HCT116 (cell line): ENCODE data around the gene DLK1. TPM values are rescaled to one million over a fixed set of nuclear protein-coding genes. Genes with fewer than 3 reads are reported as not detected.

Source experiments
- ATAC-seq: fragments of 200-7000 bp; cut with Tn5 transposase; 2 replicates; pipeline ENCODE4 v1.9.1; 2020; ENCODE audit warnings: mild to moderate bottlenecking, moderate library complexity
- BruUV-seq: library from RNA; stranded (reverse); fragments of 400-500 nt; replicated peaks from 2 replicates; lab custom pipeline; 2021; lab: Mats Ljungman, UMichigan
- CTCF ChIA-PET: fragments of 300-600 bp; sonication (Branson Sonifier 250); formaldehyde crosslinking; loops from one replicate; lab custom pipeline; 2021; ENCODE audit warnings: antibody characterized with exemption; lab: Charles Lee
- POLR2A ChIA-PET: fragments of 300-600, 350-600 bp; sonication (Branson Sonifier 250); formaldehyde crosslinking; loops from one replicate; lab custom pipeline; 2021; ENCODE audit warnings: antibody characterized with exemption; lab: Charles Lee
- RAD21 ChIA-PET, 2 experiments: fragments of 300-600 bp; sonication (Branson Sonifier 250); formaldehyde crosslinking; loops; one replicate each; lab custom pipeline; 2023; ENCODE audit warnings: low total read pairs in 2 of 2; ENCODE audit not compliant: uncharacterized antibody in 2 of 2, unreplicated experiment in 2 of 2, low non-redundant PET in 1 of 2; lab: Charles Lee
- DNase-seq: peaks from one replicate; pipeline ENCODE4 v3.0.0-alpha.2; 2010; ENCODE audit warnings: low read depth, low spot score
- H2AFZ ChIP-seq: fragments of 200-600 bp; shearing (Covaris generic), sonication (generic); 2 replicates; pipeline ENCODE4 v1.6.1; 2017; ENCODE audit warnings: low read depth, mixed run types, mixed read lengths, antibody characterized with exemption, low read length; ENCODE audit not compliant: poor library complexity, severe bottlenecking
- H3K27ac ChIP-seq: 2 replicates; pipeline ENCODE4 v1.5.1; 2012; ENCODE audit warnings: low read depth, low read length
- H3K27me3 ChIP-seq: fragments of 200-600 bp; sonication (generic); 2 replicates; pipeline ENCODE4 v1.6.1; 2016; ENCODE audit warnings: mixed run types, low read length, mixed read lengths; ENCODE audit not compliant: insufficient read depth
- H3K36me3 ChIP-seq, 2 experiments: fragments of 200-500 bp in 1 of 2; fragments of 200-600 bp in 1 of 2; sonication (Bioruptor generic) in 1 of 2; sonication (generic) in 1 of 2; 2 replicates each; pipeline versions ENCODE4 v1.5.1 to v1.6.1; 2014 to 2016; ENCODE audit warnings: low read length in 2 of 2, inconsistent platforms in 1 of 2, mixed read lengths in 1 of 2, mixed run types in 1 of 2; ENCODE audit not compliant: insufficient read depth in 2 of 2, control insufficient read depth in 1 of 2
- H3K4me1 ChIP-seq, 2 experiments: fragments of 200-600 bp in 1 of 2; sonication (generic) in 1 of 2; 2 replicates each; pipeline versions ENCODE4 v1.5.1 to v1.6.1; 2012 to 2017; ENCODE audit warnings: low read length in 2 of 2, inconsistent platforms in 1 of 2, mild to moderate bottlenecking in 1 of 2, mixed read lengths in 1 of 2, mixed run types in 1 of 2, moderate library complexity in 1 of 2; ENCODE audit not compliant: insufficient read depth in 2 of 2, control insufficient read depth in 1 of 2
- H3K4me2 ChIP-seq: fragments of 200-600 bp; sonication (generic); 2 replicates; pipeline ENCODE4 v1.6.1; 2017; ENCODE audit warnings: mixed run types, low read length, mixed read lengths
- H3K4me3 ChIP-seq, 2 experiments: fragments of 200-600 bp in 1 of 2; sonication (generic) in 1 of 2; replicated peaks in 1 of 2; 2 replicates each; pipeline ENCODE4 v1.5.1; 2011 to 2016; ENCODE audit warnings: low read length in 2 of 2, control low read depth in 1 of 2, low read depth in 1 of 2, mild to moderate bottlenecking in 1 of 2, mixed read lengths in 1 of 2, mixed run types in 1 of 2
- H3K79me2 ChIP-seq: fragments of 200-600 bp; sonication (generic); 2 replicates; pipeline ENCODE4 v1.6.1; 2017; ENCODE audit warnings: mild to moderate bottlenecking, mixed run types, low read length, moderate library complexity, mixed read lengths; ENCODE audit not compliant: insufficient read depth
- H3K9ac ChIP-seq: fragments of 200-600 bp; sonication (generic); 2 replicates; pipeline ENCODE4 v1.6.1; 2016; ENCODE audit warnings: low read length, mixed read lengths
- H3K9me2 ChIP-seq: fragments of 200-600 bp; sonication (generic), shearing (Covaris generic); 2 replicates; pipeline ENCODE4 v1.6.1; 2017; ENCODE audit warnings: mixed run types, mild to moderate bottlenecking, moderate library complexity; ENCODE audit not compliant: insufficient read depth
- H3K9me3 ChIP-seq, 2 experiments: fragments of 200-500 bp in 1 of 2; fragments of 200-600 bp in 1 of 2; sonication (Bioruptor generic) in 1 of 2; sonication (generic) in 1 of 2; 2 replicates each; pipeline ENCODE4 v1.6.1; 2014 to 2017; ENCODE audit warnings: low read length in 2 of 2, mixed read lengths in 2 of 2, inconsistent platforms in 1 of 2, low read depth in 1 of 2, mild to moderate bottlenecking in 1 of 2, mixed run types in 1 of 2, moderate library complexity in 1 of 2; ENCODE audit not compliant: control insufficient read depth in 1 of 2, insufficient read depth in 1 of 2
- H4K20me1 ChIP-seq: fragments of 200-600 bp; sonication (generic), shearing (Covaris generic); 2 replicates; pipeline ENCODE4 v1.6.1; 2017; ENCODE audit warnings: mixed run types, mild to moderate bottlenecking, moderate library complexity; ENCODE audit not compliant: insufficient read depth
- CEBPB ChIP-seq: IDR thresholded peaks from 2 replicates; pipeline ENCODE4 v1.6.1; 2012; ENCODE audit warnings: low read depth
- EZH2 ChIP-seq: fragments of 200-600 bp; sonication (generic); IDR thresholded peaks from 2 replicates; pipeline ENCODE4 v1.6.1; 2017; ENCODE audit warnings: antibody characterized with exemption, mixed run types
- FOSL1 ChIP-seq: IDR thresholded peaks from 2 replicates; pipeline ENCODE4 v1.6.1; 2012; ENCODE audit warnings: low read depth
- intact Hi-C: fragments of 100-400 bp; cut with micrococcal nuclease; formaldehyde crosslinking; loops from 2 replicates; pipeline ENCODE4 v1.10.0; 2022
- total RNA-seq: library from RNA; stranded (reverse); gene quantifications from one replicate; pipeline ENCODE4 v1.2.1, GENCODE V29; 2021; ENCODE audit not compliant: unreplicated experiment
- TF ChIP-seq, protein P1 (sequence below): IDR thresholded peaks from 2 replicates; pipeline ENCODE4 v1.6.1; 2012

Gene DLK1
- total RNA-seq, 1 experiment from 2014 or later: 1.5 TPM

DNA sequence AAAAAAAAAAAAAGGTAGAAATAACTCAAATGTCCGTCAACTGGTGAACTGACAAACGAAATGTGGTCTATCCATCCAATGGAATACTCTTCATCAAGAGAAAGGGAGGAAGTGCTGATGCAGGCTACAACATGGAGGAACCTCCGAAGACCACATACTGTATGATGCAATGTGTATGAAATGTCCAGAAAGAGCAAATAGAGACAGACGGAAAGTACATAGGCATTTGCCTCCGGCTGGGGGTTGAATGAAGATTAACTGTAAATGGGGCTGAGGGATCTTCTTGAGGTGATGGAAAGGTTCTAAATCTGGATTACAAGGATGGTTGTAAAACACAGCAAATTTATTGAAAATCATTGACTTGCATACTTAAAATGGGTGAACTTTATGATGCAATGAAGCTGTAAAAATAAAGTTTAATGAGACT lies 35.4 kb downstream of the DLK1 start:
- ChIA-PET POLR2A (no interaction called here), RAD21 (no interaction called here), CTCF (no interaction called here)
- peak overlapping the region; percentile 51; the same call in 1 of the 2 replicates for H3K4me2 ChIP-seq
- H3K79me2 ChIP-seq: no peaks in the 10 kb centered on the region
- H3K36me3 ChIP-seq: no peaks in the 10 kb centered on the region
- TF ChIP-seq CEBPB: peak; percentile 67
- TF ChIP-seq, protein P1, sequence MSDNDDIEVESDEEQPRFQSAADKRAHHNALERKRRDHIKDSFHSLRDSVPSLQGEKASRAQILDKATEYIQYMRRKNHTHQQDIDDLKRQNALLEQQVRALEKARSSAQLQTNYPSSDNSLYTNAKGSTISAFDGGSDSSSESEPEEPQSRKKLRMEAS: no peak
- no peak overlapping the region for H3K9ac ChIP-seq
- BruUV-seq: no TSS peak
- ATAC-seq (no peak), DNase-seq (no peak)
- H3K9me3 ChIP-seq: no peaks in the 10 kb centered on the region
- peaks cover 0 to 15% of the 10 kb centered on the region in 2 experiments; a peak in 2 of 4 replicates for H3K4me1 ChIP-seq
- no peaks in the 10 kb centered on the region for H3K9me2 ChIP-seq
- H3K27me3 ChIP-seq: no peaks in the 10 kb centered on the region
- no peak overlapping the region for H3K4me3 ChIP-seq
- H4K20me1 ChIP-seq: no peaks in the 10 kb centered on the region
- H2AFZ ChIP-seq: peak overlapping the region; percentile 17
- intact Hi-C loops: no loop called here
- H3K27ac ChIP-seq: no peak overlapping the region

DNA sequence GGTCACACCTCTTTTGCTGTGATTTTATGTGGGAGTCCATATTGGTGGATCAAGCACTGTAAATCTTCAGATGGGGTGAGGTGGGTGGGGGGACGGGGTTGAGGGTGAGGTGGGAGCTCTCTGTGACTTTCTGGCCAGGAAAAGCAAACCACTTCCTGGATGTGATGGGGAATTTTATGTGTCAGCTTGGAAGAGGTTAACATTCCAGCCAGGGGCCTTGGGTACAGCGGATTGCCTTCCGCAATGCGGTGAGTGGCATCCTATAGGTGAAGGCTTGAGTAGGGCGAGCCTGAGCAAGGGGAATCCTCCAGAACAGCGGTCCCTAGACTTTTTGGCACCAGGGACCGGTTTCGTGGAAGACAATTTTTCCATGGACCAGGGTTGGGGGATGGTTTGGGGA lies 36.2 kb downstream of the DLK1 start:
- DNase-seq (no peak), ATAC-seq (no peak)
- Histone ChIP-seq H4K20me1 (no peaks in the 10 kb centered on the region), H3K4me2 (no peak overlapping the region), H3K36me3 (no peaks in the 10 kb centered on the region), H3K27ac (no peak overlapping the region), H3K79me2 (no peaks in the 10 kb centered on the region), H3K4me1 (peaks cover 0 to 15% of the 10 kb centered on the region in 2 experiments; a peak in 2 of 4 replicates), H3K9me3 (no peaks in the 10 kb centered on the region), H3K9me2 (no peaks in the 10 kb centered on the region), H3K27me3 (peaks cover 5% of the 10 kb centered on the region; the same call in 1 of the 2 replicates), H2AFZ (no peak overlapping the region), H3K9ac (no peak overlapping the region), H3K4me3 (no peak overlapping the region)
- ChIA-PET POLR2A (no interaction called here), CTCF (no interaction called here), RAD21 (no interaction called here)
- TF ChIP-seq EZH2 (no peak), CEBPB (no peak), FOSL1 (no peak)
- no TSS peak for BruUV-seq
- intact Hi-C loops: no loop called here
